CD4-positive, alpha-beta memory T cell (primary cell): ENCODE data around the gene DTWD2. TPM values are rescaled to one million over a fixed set of nuclear protein-coding genes. Genes with fewer than 3 reads are reported as not detected.
"Not testable (repeated sequence)": the region's sequence is repeated elsewhere in the genome, so short reads cannot be mapped to it uniquely, and the experiment has no call there.

Experiments used
- CTCF ChIA-PET: fragments of 350-600 bp; sonication (Branson Sonifier 250); formaldehyde crosslinking; loops from one replicate; lab custom pipeline; 2021; ENCODE audit warnings: inconsistent platforms; ENCODE audit not compliant: partially characterized antibody; lab: Charles Lee
- POLR2A ChIA-PET: fragments of 350-600 bp; sonication (Branson Sonifier 250); formaldehyde crosslinking; loops from one replicate; lab custom pipeline; 2021; ENCODE audit not compliant: partially characterized antibody; lab: Charles Lee
- DNase-seq, 5 donors: peaks; one replicate each; pipeline versions ENCODE4 v3.0.0 to v3.0.0-alpha.2; 2020 to 2022; ENCODE audit warnings: mixed read lengths in 1 of 5
- H3K27ac ChIP-seq: one replicate; pipeline ENCODE4 v1.7.0; 2013; ENCODE audit warnings: low read depth, low read length
- H3K27me3 ChIP-seq: 2 replicates; pipeline ENCODE4 v1.7.0; 2013; ENCODE audit warnings: mild to moderate bottlenecking, low read length, moderate library complexity; ENCODE audit not compliant: insufficient read depth
- H3K36me3 ChIP-seq: 2 replicates; pipeline ENCODE4 v1.7.0; 2013; ENCODE audit warnings: mild to moderate bottlenecking, low read length, moderate library complexity; ENCODE audit not compliant: insufficient read depth
- H3K4me1 ChIP-seq: 2 replicates; pipeline ENCODE4 v1.7.0; 2013; ENCODE audit warnings: mild to moderate bottlenecking, low read length, moderate library complexity; ENCODE audit not compliant: insufficient read depth
- H3K4me3 ChIP-seq, 2 donors: one replicate each; pipeline ENCODE4 v1.7.0; 2013; ENCODE audit warnings: low read length in 2 of 2, mild to moderate bottlenecking in 1 of 2
- H3K9me3 ChIP-seq, 2 donors: one replicate each; pipeline ENCODE4 v1.7.0; 2013; ENCODE audit warnings: low read length in 2 of 2, control low read depth in 1 of 2; ENCODE audit not compliant: control insufficient read depth in 1 of 2
- H3K27ac Mint-ChIP-seq, 7 donors: one replicate each; pipeline ENCODE4 v1.8.0; 2020 to 2021; ENCODE audit warnings: mixed read lengths in 7 of 7, mild to moderate bottlenecking in 6 of 7, inconsistent platforms in 3 of 7, moderate library complexity in 3 of 7
- H3K27me3 Mint-ChIP-seq, 2 donors: one replicate each; pipeline ENCODE4 v1.8.0; 2020 to 2021; ENCODE audit warnings: mixed read lengths in 2 of 2
- H3K36me3 Mint-ChIP-seq, 2 donors: one replicate each; pipeline ENCODE4 v1.8.0; 2020 to 2021; ENCODE audit warnings: mixed read lengths in 2 of 2, inconsistent platforms in 1 of 2, mild to moderate bottlenecking in 1 of 2
- H3K4me1 Mint-ChIP-seq, 4 donors: one replicate each; pipeline ENCODE4 v1.8.0; 2020 to 2021; ENCODE audit warnings: mixed read lengths in 4 of 4, mild to moderate bottlenecking in 1 of 4
- H3K4me3 Mint-ChIP-seq, 8 donors: one replicate each; pipeline ENCODE4 v1.8.0; 2020 to 2021; ENCODE audit warnings: mixed read lengths in 8 of 8, mild to moderate bottlenecking in 7 of 8, moderate library complexity in 6 of 8, inconsistent platforms in 3 of 8
- H3K9me3 Mint-ChIP-seq, 8 donors: one replicate each; pipeline ENCODE4 v1.8.0; 2020 to 2021; ENCODE audit warnings: mixed read lengths in 8 of 8, mild to moderate bottlenecking in 5 of 8, inconsistent platforms in 3 of 8, moderate library complexity in 1 of 8
- intact Hi-C: fragments of 100-400 bp; cut with micrococcal nuclease; formaldehyde crosslinking; loops from one replicate; pipeline ENCODE4 v1.15.1; 2023
- polyA plus RNA-seq, 2 donors: library from polyadenylated mRNA; unstranded; fragments of 300-500 nt; fragmentation: Illumina TruSeq; gene quantifications; one replicate each; pipeline ENCODE4 v1.2.3, GENCODE V29; 2021
- total RNA-seq, 2 experiments: library from RNA; stranded (reverse); gene quantifications; one replicate each; pipeline ENCODE4 v1.2.3, GENCODE V29; 2021

Gene DTWD2
- total and polyA plus RNA-seq, 4 experiments from 2014 or later = 2.0 to 3.5 (median 3.3) TPM

- Histone ChIP-seq H3K9me3 (no peaks in the 10 kb centered on the region), H3K4me3 (peak overlapping the region; percentile 57 to 70), H3K27me3 (no peaks in the 10 kb centered on the region), H3K4me1 (peaks cover 16% of the 10 kb centered on the region), H3K36me3 (no peaks in the 10 kb centered on the region), H3K27ac (peak overlapping the region; percentile 66)
- H3K36me3 Mint-ChIP-seq = no peaks in the 10 kb centered on the region
- intact Hi-C loops = loop anchor here (1.0 to 2.0 kb wide), 7 partner anchors 34 to 463 kb away; partner anchors contain the start of gene HSD17B4
- peaks cover 9 to 20% (median 11%) of the 10 kb centered on the region in 4 donors for H3K4me1 Mint-ChIP-seq
- H3K9me3 Mint-ChIP-seq = peaks cover 0 to 7% (median 0%) of the 10 kb centered on the region in 8 donors
- no peaks in the 10 kb centered on the region for H3K27me3 Mint-ChIP-seq
- H3K27ac Mint-ChIP-seq = peak overlapping the region; percentile 25 to 87 (median 75)
- H3K4me3 Mint-ChIP-seq = peak overlapping the region; percentile 80 to 87 (median 84)
- ChIA-PET CTCF (interaction anchor here (0.9 to 4.7 kb wide), 49 partner anchors 9 to 1470 kb away, joined by 3 to 116 read pairs (median 5); partner anchors contain the start of genes DMXL1 and HSD17B4), POLR2A (interaction anchor here (0.5 to 2.5 kb wide), 6 partner anchors 82 to 446 kb away, joined by 3 to 17 read pairs (median 4); partner anchors contain the start of gene DMXL1)
- DNase-seq = no peak
These were observed 476 bp upstream of the DTWD2 start for GRCh38 chr5:118988866-118989180.

- Histone ChIP-seq H3K36me3 (no peaks in the 10 kb centered on the region), H3K27me3 (no peaks in the 10 kb centered on the region), H3K27ac (no peak overlapping the region), H3K4me3 (no peak overlapping the region), H3K9me3 (no peaks in the 10 kb centered on the region), H3K4me1 (peaks cover 16% of the 10 kb centered on the region)
- CTCF ChIA-PET = interaction anchor here (1.2 kb wide), 1 partner anchor 427 kb away, joined by 3 read pairs; no protein-coding TSS in a partner anchor
- no peak for DNase-seq
- POLR2A ChIA-PET = interaction anchor here (1.0 kb wide), 1 partner anchor 375 kb away, joined by 3 read pairs; no protein-coding TSS in a partner anchor
- Mint-ChIP-seq H3K9me3 (no peaks in the 10 kb centered on the region), H3K27ac (no peak overlapping the region), H3K36me3 (peaks cover 0 to 20% of the 10 kb centered on the region in 2 donors), H3K27me3 (no peaks in the 10 kb centered on the region), H3K4me3 (no peak overlapping the region), H3K4me1 (peaks cover 9 to 23% (median 11%) of the 10 kb centered on the region in 4 donors)
- intact Hi-C loops = no loop called here
These were observed 3.7 kb downstream of the DTWD2 start for GRCh38 chr5:118984602-118985001.

- no peak for DNase-seq
- ChIA-PET CTCF (interaction anchor here (0.6 kb wide), 2 partner anchors 9 to 526 kb away, joined by 3 to 4 read pairs; no protein-coding TSS in a partner anchor), POLR2A (no interaction called here)
- Histone ChIP-seq H3K27ac (no peak overlapping the region), H3K9me3 (no peaks in the 10 kb centered on the region), H3K4me1 (no peaks in the 10 kb centered on the region), H3K27me3 (no peaks in the 10 kb centered on the region), H3K4me3 (no peak overlapping the region), H3K36me3 (no peaks in the 10 kb centered on the region)
- H3K27ac Mint-ChIP-seq = no peak overlapping the region
- peaks cover 0 to 1% of the 10 kb centered on the region in 2 donors for H3K27me3 Mint-ChIP-seq
- H3K4me1 Mint-ChIP-seq = peaks cover 0 to 16% (median under 1%) of the 10 kb centered on the region in 4 donors
- intact Hi-C loops = no loop called here
- H3K9me3 Mint-ChIP-seq = peaks cover 0 to 15% (median 5%) of the 10 kb centered on the region in 8 donors
- peaks cover 5 to 37% of the 10 kb centered on the region in 2 donors for H3K36me3 Mint-ChIP-seq
- H3K4me3 Mint-ChIP-seq = no peak overlapping the region
These were observed 6.6 kb downstream of the DTWD2 start for GRCh38 chr5:118981783-118982182.

GRCh38 chr5:118980438-118980837 lies 7.9 kb downstream of the DTWD2 start:
- H3K27ac Mint-ChIP-seq = no peak overlapping the region
- H3K9me3 Mint-ChIP-seq = peaks cover 2 to 25% (median 12%) of the 10 kb centered on the region in 8 donors
- no peak overlapping the region for H3K4me3 Mint-ChIP-seq
- H3K36me3 ChIP-seq = no peaks in the 10 kb centered on the region
- ChIA-PET CTCF (interaction anchor here (2.3 kb wide), 1 partner anchor 8 kb away, joined by 8 read pairs; the partner anchor contains the start of gene DTWD2), POLR2A (no interaction called here)
- DNase-seq = no peak
- H3K27ac ChIP-seq = no peak overlapping the region
- peaks cover 0 to 1% of the 10 kb centered on the region in 2 donors for H3K27me3 Mint-ChIP-seq
- H3K4me1 Mint-ChIP-seq = peaks cover 0 to 12% (median 0%) of the 10 kb centered on the region in 4 donors
- no peaks in the 10 kb centered on the region for H3K9me3 ChIP-seq
- no peak overlapping the region for H3K4me3 ChIP-seq
- no peaks in the 10 kb centered on the region for H3K27me3 ChIP-seq
- intact Hi-C loops = no loop called here
- peaks cover 14 to 48% of the 10 kb centered on the region in 2 donors for H3K36me3 Mint-ChIP-seq
- H3K4me1 ChIP-seq = no peaks in the 10 kb centered on the region

GRCh38 chr5:118980017-118980416 lies 8.3 kb downstream of the DTWD2 start:
- H3K4me3 ChIP-seq = no peak overlapping the region
- ChIA-PET CTCF (interaction anchor here (2.3 kb wide), 1 partner anchor 8 kb away, joined by 8 read pairs; the partner anchor contains the start of gene DTWD2), POLR2A (no interaction called here)
- no peaks in the 10 kb centered on the region for H3K4me1 ChIP-seq
- DNase-seq = no peak
- no peak overlapping the region for H3K27ac ChIP-seq
- no peak overlapping the region for H3K4me3 Mint-ChIP-seq
- H3K27ac Mint-ChIP-seq = no peak overlapping the region
- peaks cover 0 to 1% of the 10 kb centered on the region in 2 donors for H3K27me3 Mint-ChIP-seq
- H3K9me3 ChIP-seq = no peaks in the 10 kb centered on the region
- H3K36me3 ChIP-seq = no peaks in the 10 kb centered on the region
- intact Hi-C loops = no loop called here
- H3K36me3 Mint-ChIP-seq = peaks cover 15 to 51% of the 10 kb centered on the region in 2 donors
- no peaks in the 10 kb centered on the region for H3K27me3 ChIP-seq
- H3K9me3 Mint-ChIP-seq = peaks cover 2 to 28% (median 12%) of the 10 kb centered on the region in 8 donors
- peaks cover 0 to 12% (median 0%) of the 10 kb centered on the region in 4 donors for H3K4me1 Mint-ChIP-seq

- H3K36me3 ChIP-seq, H3K27me3 ChIP-seq, intact Hi-C loops, H3K27ac ChIP-seq, DNase-seq, CTCF ChIA-PET, H3K27ac Mint-ChIP-seq, H3K9me3 ChIP-seq, H3K4me3 Mint-ChIP-seq, H3K4me1 ChIP-seq, H3K4me3 ChIP-seq, H3K27me3 Mint-ChIP-seq, POLR2A ChIA-PET: not testable (repeated sequence)
- H3K9me3 Mint-ChIP-seq = peaks cover 2 to 30% (median 13%) of the 10 kb centered on the region in 8 donors
- H3K36me3 Mint-ChIP-seq = peaks cover 17 to 49% of the 10 kb centered on the region in 2 donors
- H3K4me1 Mint-ChIP-seq = peaks cover 0 to 26% (median 10%) of the 10 kb centered on the region in 4 donors
These were observed 14.4 kb downstream of the DTWD2 start for GRCh38 chr5:118973779-118974445.

- peaks cover 0 to 4% (median 0%) of the 10 kb centered on the region in 8 donors for H3K9me3 Mint-ChIP-seq
- intact Hi-C loops = no loop called here
These were observed 19.4 kb downstream of the DTWD2 start for GRCh38 chr5:118968925-118969375.

More at GRCh38 chr5:118968925-118969375, 19.4 kb downstream of the DTWD2 start:
- ChIA-PET CTCF (no interaction called here), POLR2A (no interaction called here)
- H3K36me3 ChIP-seq = no peaks in the 10 kb centered on the region
- Mint-ChIP-seq H3K4me1 (peaks cover 0 to 28% (median 14%) of the 10 kb centered on the region in 4 donors), H3K36me3 (peaks cover 0 to 19% of the 10 kb centered on the region in 2 donors), H3K27me3 (no peaks in the 10 kb centered on the region), H3K27ac (no peak overlapping the region), H3K4me3 (no peak overlapping the region)
- H3K27ac ChIP-seq = no peak overlapping the region
- DNase-seq = no peak
- H3K4me1 ChIP-seq = peaks cover 5% of the 10 kb centered on the region
- no peak overlapping the region for H3K4me3 ChIP-seq
- H3K9me3 ChIP-seq = no peaks in the 10 kb centered on the region
- H3K27me3 ChIP-seq = no peaks in the 10 kb centered on the region
